GM12878 (cell line): ENCODE data around the gene UNC93A. TPM values are rescaled to one million over a fixed set of nuclear protein-coding genes. Genes with fewer than 3 reads are reported as not detected.

ENCODE experiments used
- ATAC-seq: fragments of 200-7000 bp; cut with Tn5 transposase; 3 replicates; pipeline ENCODE4 v1.9.1; 2020; ENCODE audit warnings: mild to moderate bottlenecking, moderate library complexity
- BruUV-seq: library from RNA; stranded (reverse); fragments of 400-500 nt; replicated peaks from 2 replicates; lab custom pipeline; 2021; lab: Mats Ljungman, UMichigan
- CTCF ChIA-PET: fragments of 300-600 bp; sonication (Branson Sonifier 250); formaldehyde crosslinking; extraction: SDS; loops from one replicate; lab custom pipeline; 2021; ENCODE audit warnings: inconsistent platforms; lab: Yijun Ruan, JAX
- POLR2A ChIA-PET: fragments of 350-600 bp; formaldehyde crosslinking; extraction: SDS; loops from one replicate; lab custom pipeline; 2021; ENCODE audit warnings: inconsistent platforms; lab: Charles Lee
- RAD21 ChIA-PET: fragments of 300-600 bp; sonication (Branson Sonifier 250); formaldehyde crosslinking; loops from one replicate; lab custom pipeline; 2023; ENCODE audit warnings: antibody characterized with exemption; ENCODE audit not compliant: unreplicated experiment; lab: Charles Lee
- SMC1A ChIA-PET: fragments of 300-600 bp; sonication (Branson Sonifier 250); formaldehyde crosslinking; loops from one replicate; lab custom pipeline; 2023; ENCODE audit not compliant: unreplicated experiment, uncharacterized antibody; lab: Charles Lee
- DNase-seq: peaks from one replicate; pipeline ENCODE4 v3.0.0-alpha.2; 2011; ENCODE audit warnings: low read depth, low spot score
- FAIRE-seq: peaks from 3 replicates; lab custom pipeline; 2011; peaks lifted over from hg19 to GRCh38; lab: Jason Lieb, UNC
- H2AFZ ChIP-seq: 2 replicates; pipeline ENCODE4 v1.6.0; 2011; ENCODE audit warnings: low read depth, low read length, control low read depth; ENCODE audit not compliant: control insufficient read depth
- H3K27ac ChIP-seq: 2 replicates; pipeline ENCODE4 v1.5.1; 2011; ENCODE audit warnings: control low read depth; ENCODE audit not compliant: control insufficient read depth, insufficient read depth
- H3K27me3 ChIP-seq, 2 experiments: replicated peaks in 1 of 2; 2 replicates each; pipeline versions ENCODE4 v1.6.0 to v1.6.1; 2011; ENCODE audit warnings: low read length in 1 of 2; ENCODE audit not compliant: control insufficient read depth in 2 of 2, insufficient read depth in 2 of 2
- H3K36me3 ChIP-seq, 2 experiments: 2 replicates each; pipeline ENCODE4 v1.5.1; 2011; ENCODE audit warnings: low read length in 1 of 2; ENCODE audit not compliant: control insufficient read depth in 2 of 2, insufficient read depth in 2 of 2
- H3K4me1 ChIP-seq: 2 replicates; pipeline ENCODE4 v1.6.1; 2011; ENCODE audit warnings: mild to moderate bottlenecking, low read length, moderate library complexity, mixed read lengths; ENCODE audit not compliant: control insufficient read depth, insufficient read depth
- H3K4me2 ChIP-seq: 2 replicates; pipeline ENCODE4 v1.6.0; 2011; ENCODE audit warnings: control low read depth; ENCODE audit not compliant: control insufficient read depth, insufficient read depth
- H3K4me3 ChIP-seq: fragments of 200-600 bp; sonication (generic); 2 replicates; pipeline ENCODE4 v1.5.1; 2016
- H3K79me2 ChIP-seq: 2 replicates; pipeline ENCODE4 v1.6.0; 2011; ENCODE audit warnings: low read length; ENCODE audit not compliant: control insufficient read depth, insufficient read depth
- H3K9ac ChIP-seq: 2 replicates; pipeline ENCODE4 v1.8.0; 2011; ENCODE audit warnings: low read length, control low read depth, mixed read lengths; ENCODE audit not compliant: control insufficient read depth, insufficient read depth
- H3K9me3 ChIP-seq: replicated peaks from 3 replicates; pipeline ENCODE4 v1.5.1; 2011; ENCODE audit warnings: mild to moderate bottlenecking, low read length; ENCODE audit not compliant: control insufficient read depth, insufficient read depth
- H4K20me1 ChIP-seq: 2 replicates; pipeline ENCODE4 v1.6.0; 2011; ENCODE audit not compliant: control insufficient read depth, insufficient read depth
- CBFB ChIP-seq: IDR thresholded peaks from 2 replicates; pipeline ENCODE4 v1.6.1; 2016; ENCODE audit warnings: antibody characterized with exemption, low read depth
- EED ChIP-seq: sonication (generic); IDR thresholded peaks from 2 replicates; pipeline ENCODE4 v1.6.1; 2016; ENCODE audit warnings: antibody characterized with exemption, low read depth
- HDGF ChIP-seq: fragments of 450-650 bp; IDR thresholded peaks from 2 replicates; pipeline ENCODE4 v1.6.1; 2016; ENCODE audit warnings: antibody characterized with exemption
- IKZF1 ChIP-seq: fragments of 450-650 bp; conservative IDR thresholded peaks from 2 replicates; pipeline ENCODE4 v1.6.1; 2017; ENCODE audit warnings: antibody characterized with exemption, mild to moderate bottlenecking
- KDM1A ChIP-seq: fragments of 200-600 bp; sonication (generic); IDR thresholded peaks from 2 replicates; pipeline ENCODE4 v1.6.1; 2016; ENCODE audit warnings: borderline replicate concordance
- MEF2B ChIP-seq: fragments of 450-650 bp; IDR thresholded peaks from 2 replicates; pipeline ENCODE4 v1.6.1; 2018; ENCODE audit warnings: mild to moderate bottlenecking, moderate library complexity; ENCODE audit not compliant: partially characterized antibody, poor library complexity, severe bottlenecking
- MTA2 ChIP-seq: fragments of 450-650 bp; IDR thresholded peaks from 2 replicates; pipeline ENCODE4 v1.6.1; 2016; ENCODE audit warnings: low read depth, mild to moderate bottlenecking, moderate library complexity
- MYC ChIP-seq: IDR thresholded peaks from 2 replicates; pipeline ENCODE4 v1.6.1; 2011; ENCODE audit warnings: mild to moderate bottlenecking, low read length, moderate library complexity, inconsistent platforms; ENCODE audit not compliant: insufficient read depth, insufficient replicate concordance, insufficient read length, severe bottlenecking
- NKRF ChIP-seq: fragments of 450-650 bp; conservative IDR thresholded peaks from 2 replicates; pipeline ENCODE4 v1.6.1; 2017; ENCODE audit warnings: mild to moderate bottlenecking, moderate library complexity
- PKNOX1 ChIP-seq: fragments of 450-650 bp; IDR thresholded peaks from 2 replicates; pipeline ENCODE4 v1.6.1; 2016; ENCODE audit warnings: mild to moderate bottlenecking
- WGBS: methylation state at CpG from one replicate; pipeline ENCODE4 v1.1.6; 2016; ENCODE audit warnings: low lambda C conversion rate; ENCODE audit not compliant: insufficient replicate concordance, insufficient coverage; ENCODE audit errors: missing lambda C conversion rate; 5-methylcytosine and 5-hydroxymethylcytosine counted together
- in situ Hi-C: fragments of 300-500 bp; cut with MboI; formaldehyde crosslinking; loops from 9 replicates; pipeline ENCODE4 v1.14.3; 2018; ENCODE audit warnings: mixed read lengths
- intact Hi-C: fragments of 100-400 bp; cut with micrococcal nuclease; formaldehyde crosslinking; loops from one replicate; pipeline ENCODE4 v1.14.2; 2022; ENCODE audit not compliant: unreplicated experiment
- polyA plus RNA-seq, 11 experiments: library from polyadenylated mRNA; depleted of rRNA in 4 of 11; unstranded in 6 of 11; stranded (reverse) in 5 of 11; fragments of >200 nt; fragmentation: Nextera tagmentation in 4 of 11; fragmentation: Illumina TruSeq in 1 of 11; extraction: Ambion mirVana in 4 of 11; extraction: Trizol in 1 of 11; gene quantifications; 1 replicate in 1 of 11; 2 replicates in 10 of 11; pipeline versions ENCODE4 v1.2.1 to v1.2.3, GENCODE V29; 2011 to 2016; ENCODE audit warnings: inconsistent platforms in 2 of 11, missing spikeins in 2 of 11, low read depth in 1 of 11
- total RNA-seq, 4 experiments: library from RNA; depleted of rRNA in 3 of 4; stranded (reverse); fragments of >200 nt in 3 of 4; fragmentation: Illumina TruSeq in 1 of 4; extraction: Trizol in 1 of 4; gene quantifications; 2 replicates each; pipeline versions ENCODE4 v1.2.1 to v1.2.3, GENCODE V29; 2013 to 2021
- TF ChIP-seq, protein P1 (sequence below): IDR thresholded peaks from 2 replicates; pipeline ENCODE4 v1.6.1; 2012; ENCODE audit warnings: low read length, inconsistent platforms

The UNC93A gene
- total and polyA plus RNA-seq, 10 of the 15 experiments (the other 5 are each of a cell fraction or from before 2014, with no cell fraction given) = 0.37 TPM; not detected in 9

DNA sequence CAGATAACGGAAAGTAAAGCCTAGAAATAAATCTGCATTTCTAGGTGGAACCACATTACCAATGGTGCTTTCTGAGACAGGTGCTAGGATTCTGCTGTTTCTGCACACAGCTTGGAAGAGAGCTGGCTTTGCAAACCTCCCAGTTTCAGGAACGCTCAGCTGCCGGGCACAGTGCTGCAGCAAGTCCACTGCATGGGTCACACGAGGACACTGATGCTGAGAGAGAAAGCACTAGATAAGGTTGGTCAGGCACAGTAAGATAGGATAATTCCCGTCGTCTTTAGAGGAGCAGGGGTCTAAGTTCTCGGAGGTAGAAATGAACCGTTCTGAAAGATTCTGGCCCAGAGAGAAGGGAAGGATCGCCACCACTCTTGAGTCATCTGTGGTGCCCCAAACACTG, 11.0 kb downstream of the UNC93A start:
- Histone ChIP-seq H3K4me1 (no peaks in the 10 kb centered on the region), H3K36me3 (no peaks in the 10 kb centered on the region), H3K4me3 (no peak overlapping the region), H3K27me3 (peaks cover 1 to 6% of the 10 kb centered on the region in 2 experiments; a peak in 3 of 4 replicates), H3K9ac (no peak overlapping the region), H3K9me3 (no peaks in the 10 kb centered on the region), H3K27ac (no peak overlapping the region)
- in situ Hi-C loops = loop anchor here (10.0 kb wide), 1 partner anchor 117 kb away; no protein-coding TSS in a partner anchor
- BruUV-seq = no TSS peak
- SMC1A ChIA-PET = no interaction called here
- CTCF ChIA-PET = no interaction called here
- RAD21 ChIA-PET = no interaction called here
- intact Hi-C loops = no loop called here
- FAIRE-seq = no peak
- 41% methylated on average over 9 of the region's 9 CpGs for WGBS
- TF ChIP-seq NKRF = no peak
- TF ChIP-seq KDM1A = no peak
- TF ChIP-seq MEF2B = no peak
- no peak for TF ChIP-seq MTA2
- TF ChIP-seq, all 136 proteins: peak for 0
- H4K20me1 ChIP-seq = no peaks in the 10 kb centered on the region
- no peak overlapping the region for H2AFZ ChIP-seq
- no peak for ATAC-seq
- H3K4me2 ChIP-seq = no peak overlapping the region
- DNase-seq = no peak
- POLR2A ChIA-PET = no interaction called here
- no peaks in the 10 kb centered on the region for H3K79me2 ChIP-seq

- Histone ChIP-seq H3K36me3 (no peaks in the 10 kb centered on the region), H3K4me3 (no peak overlapping the region), H3K4me2 (no peak overlapping the region), H4K20me1 (no peaks in the 10 kb centered on the region), H3K9ac (no peak overlapping the region), H3K27me3 (peaks cover 0 to 3% of the 10 kb centered on the region in 2 experiments; a peak in 3 of 4 replicates), H3K79me2 (no peaks in the 10 kb centered on the region), H2AFZ (no peak overlapping the region), H3K9me3 (no peaks in the 10 kb centered on the region), H3K27ac (no peak overlapping the region), H3K4me1 (no peaks in the 10 kb centered on the region)
- POLR2A ChIA-PET = no interaction called here
- intact Hi-C loops = no loop called here
- no peak for FAIRE-seq
- RAD21 ChIA-PET = no interaction called here
- no TSS peak for BruUV-seq
- WGBS = 13% methylated on average over 13 of the region's 13 CpGs
- in situ Hi-C loops = loop anchor here (10.0 kb wide), 1 partner anchor 118 kb away; no protein-coding TSS in a partner anchor
- CTCF ChIA-PET = no interaction called here
- no peak for ATAC-seq
- no peak for DNase-seq
- SMC1A ChIA-PET = interaction anchor here (0.6 kb wide), 1 partner anchor 13 kb away, joined by 3 read pairs; no protein-coding TSS in a partner anchor
- no peak for TF ChIP-seq EED
- no peak for TF ChIP-seq MYC
- TF ChIP-seq CBFB = no peak
- TF ChIP-seq PKNOX1 = no peak
- TF ChIP-seq, protein P1, sequence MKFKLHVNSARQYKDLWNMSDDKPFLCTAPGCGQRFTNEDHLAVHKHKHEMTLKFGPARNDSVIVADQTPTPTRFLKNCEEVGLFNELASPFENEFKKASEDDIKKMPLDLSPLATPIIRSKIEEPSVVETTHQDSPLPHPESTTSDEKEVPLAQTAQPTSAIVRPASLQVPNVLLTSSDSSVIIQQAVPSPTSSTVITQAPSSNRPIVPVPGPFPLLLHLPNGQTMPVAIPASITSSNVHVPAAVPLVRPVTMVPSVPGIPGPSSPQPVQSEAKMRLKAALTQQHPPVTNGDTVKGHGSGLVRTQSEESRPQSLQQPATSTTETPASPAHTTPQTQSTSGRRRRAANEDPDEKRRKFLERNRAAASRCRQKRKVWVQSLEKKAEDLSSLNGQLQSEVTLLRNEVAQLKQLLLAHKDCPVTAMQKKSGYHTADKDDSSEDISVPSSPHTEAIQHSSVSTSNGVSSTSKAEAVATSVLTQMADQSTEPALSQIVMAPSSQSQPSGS = no peak
- no peak for TF ChIP-seq IKZF1
- no peak for TF ChIP-seq HDGF
These were observed 11.7 kb downstream of the UNC93A start for GRCh38 chr6:167302796-167303195.
